ENCODE data around the gene ENAM. TPM values are rescaled to one million over a fixed set of nuclear protein-coding genes. Genes with fewer than 3 reads are reported as not detected.

Gene ENAM
- total and polyA plus RNA-seq, 9 of the 15 experiments (the other 6 are each of a cell fraction or from before 2014, with no cell fraction given): 0.04 to 0.09 (median 0.04) TPM; not detected in 6

DNA sequence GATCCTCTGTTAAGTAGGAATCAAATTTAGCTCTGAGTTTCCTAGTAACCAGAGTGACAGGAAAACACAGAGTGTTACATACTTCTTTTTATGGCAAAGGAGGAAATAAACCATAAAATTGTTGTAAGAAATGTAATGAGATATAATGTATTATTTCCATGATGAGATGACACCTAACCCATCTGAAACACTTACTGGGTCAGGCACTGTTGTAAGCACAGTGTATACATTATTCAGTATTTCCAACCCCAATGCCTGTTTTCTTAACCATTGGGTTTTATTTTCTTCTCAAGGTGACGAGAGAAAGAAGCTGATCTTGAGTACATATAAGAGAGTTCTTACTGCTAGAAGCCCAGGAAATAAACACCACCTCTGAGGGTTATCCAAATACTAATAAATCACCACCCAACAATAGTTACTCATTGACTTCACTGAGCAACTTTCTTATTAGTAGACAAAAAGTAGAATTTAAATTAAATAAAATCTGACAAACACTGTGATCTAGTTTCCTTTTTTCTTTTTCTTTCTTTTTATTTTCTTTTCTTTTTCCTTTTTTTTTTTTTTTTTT, 4.2 kb upstream of the ENAM start:
- FAIRE-seq (no peak), DNase-seq (ENCODE audit: extremely low read depth in 1 of 4, low spot score in 3 of 4) (no peak), ATAC-seq (no peak)
- WGBS (ENCODE audit: insufficient coverage, low coverage, missing lambda C conversion rate): 38% methylated on average over 1 of the region's 1 CpG
- in situ Hi-C loops (cut with MboI) (loop anchor here (25.0 kb wide), 1 partner anchor 1088 kb away; no protein-coding TSS in a partner anchor), intact Hi-C loops (cut with micrococcal nuclease) (no loop called here)
- CTCF ChIA-PET (ENCODE audit: low intra/inter-chr PET ratio): no interaction called here
- Histone ChIP-seq H3K36me3 (ENCODE audit: control insufficient read depth, insufficient read depth, low read length) (no peaks in the 10 kb centered on the region), H2AFZ (ENCODE audit: low read depth, low read length) (peak overlapping the region; percentile 17; the same call in 1 of the 2 replicates), H3K4me3 (no peak overlapping the region), H3K4me1 (replicated peaks in 1 of 2; ENCODE audit: control insufficient read depth in 2 of 2, insufficient read depth in 2 of 2, low read length in 2 of 2) (no peaks in the 10 kb centered on the region; a peak in 1 of 5 replicates), H3K27me3 (ENCODE audit: control insufficient read depth in 2 of 2, insufficient read depth in 2 of 2, low read length in 2 of 2) (no peaks in the 10 kb centered on the region), H3K9me3 (replicated peaks; ENCODE audit: control insufficient read depth, insufficient read depth, low read depth, low read length) (no peaks in the 10 kb centered on the region), H3K9ac (ENCODE audit: insufficient read depth in 1 of 2, low read depth in 2 of 2, low read length in 2 of 2) (no peak overlapping the region), H3K27ac (ENCODE audit: extremely low read depth, low read depth, low read length) (no peak overlapping the region), H3K79me2 (ENCODE audit: control insufficient read depth, insufficient read depth, low read length) (no peaks in the 10 kb centered on the region), H3K4me2 (ENCODE audit: insufficient read depth, low read length) (no peak overlapping the region), H3K9me1 (ENCODE audit: control insufficient read depth, insufficient read depth, low read length) (no peaks in the 10 kb centered on the region), H4K20me1 (replicated peaks; ENCODE audit: control insufficient read depth, insufficient read depth, low read length) (no peaks in the 10 kb centered on the region)
- POLR2A ChIA-PET: interaction anchor here (1.7 kb wide), 1 partner anchor 13 kb away, joined by 4 read pairs; no protein-coding TSS in a partner anchor
- BruUV-seq (replicated peaks): no TSS peak
- TF ChIP-seq BDP1 (IDR thresholded peaks at IDR 0.05; ENCODE audit: insufficient read depth, insufficient read length): no peak
- TF ChIP-seq GTF2B (IDR thresholded peaks at IDR 0.05; ENCODE audit: extremely low read depth, insufficient read length): no peak
- TF ChIP-seq JUNB (CRISPR knock-in tag; conservative IDR thresholded peaks at IDR 0.05): no peak
- TF ChIP-seq, protein P1, sequence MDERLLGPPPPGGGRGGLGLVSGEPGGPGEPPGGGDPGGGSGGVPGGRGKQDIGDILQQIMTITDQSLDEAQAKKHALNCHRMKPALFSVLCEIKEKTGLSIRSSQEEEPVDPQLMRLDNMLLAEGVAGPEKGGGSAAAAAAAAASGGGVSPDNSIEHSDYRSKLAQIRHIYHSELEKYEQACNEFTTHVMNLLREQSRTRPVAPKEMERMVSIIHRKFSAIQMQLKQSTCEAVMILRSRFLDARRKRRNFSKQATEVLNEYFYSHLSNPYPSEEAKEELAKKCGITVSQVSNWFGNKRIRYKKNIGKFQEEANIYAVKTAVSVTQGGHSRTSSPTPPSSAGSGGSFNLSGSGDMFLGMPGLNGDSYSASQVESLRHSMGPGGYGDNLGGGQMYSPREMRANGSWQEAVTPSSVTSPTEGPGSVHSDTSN (CRISPR knock-in tag; IDR thresholded peaks at IDR 0.05; ENCODE audit: low read depth): no peak
- TF ChIP-seq, protein P1 (tag; conservative IDR thresholded peaks at IDR 0.05; ENCODE audit: low read depth): no peak
- no peak for TF ChIP-seq EHMT2 (IDR thresholded peaks at IDR 0.05)
- TF ChIP-seq ZNF561 (CRISPR knock-in tag; conservative IDR thresholded peaks at IDR 0.05): no peak
- no peak for TF ChIP-seq HSF4 (CRISPR knock-in tag; IDR thresholded peaks at IDR 0.05; ENCODE audit: borderline replicate concordance)
- no peak for TF ChIP-seq DNMT1 (IDR thresholded peaks at IDR 0.05)
- TF ChIP-seq ZNF318 (IDR thresholded peaks at IDR 0.05; ENCODE audit: borderline replicate concordance in 1 of 2, low read depth in 1 of 2): no peak

Measured in K562 (cell line).